ENCODE measurements around the gene PAMR1.

PAMR1 gene

DNA sequence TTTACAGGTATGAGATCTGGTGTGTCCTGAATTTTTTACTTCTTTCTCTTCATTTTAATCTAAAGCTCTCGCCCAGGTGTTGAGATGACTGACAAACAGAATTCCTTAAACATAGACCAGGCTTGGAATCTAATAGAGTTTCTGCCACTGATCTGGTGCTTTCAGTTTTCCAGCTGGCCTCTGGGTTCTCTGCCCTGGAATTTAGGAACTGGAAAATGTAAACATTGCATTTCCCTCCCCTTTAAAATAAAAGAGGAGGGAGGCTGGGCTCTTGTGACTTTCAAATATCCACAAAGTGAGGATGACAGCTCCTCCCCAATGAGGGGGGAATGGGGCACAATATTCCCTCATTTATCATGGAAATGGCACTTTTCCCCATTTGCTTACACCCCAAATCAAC lies 5.0 kb downstream of the PAMR1 start:
- no peak for DNase-seq (ENCODE audit: extremely low spot score)
- no peak for TF ChIP-seq TARDBP (IDR thresholded peaks at IDR 0.05)
- TF ChIP-seq SUZ12 (IDR thresholded peaks at IDR 0.05) = no peak
- no peak for TF ChIP-seq LEF1 (IDR thresholded peaks at IDR 0.05; ENCODE audit: borderline replicate concordance)
- no peak for TF ChIP-seq L3MBTL2 (conservative IDR thresholded peaks at IDR 0.05)
- no peak for TF ChIP-seq SP1 (IDR thresholded peaks at IDR 0.05)
- no peak for TF ChIP-seq ELF4 (IDR thresholded peaks at IDR 0.05)
- TF ChIP-seq FOXA1 (IDR thresholded peaks at IDR 0.05) = no peak
- TF ChIP-seq FOXM1 (IDR thresholded peaks at IDR 0.05; ENCODE audit: borderline replicate concordance) = no peak
- TF ChIP-seq ZNF384 (IDR thresholded peaks at IDR 0.05) = no peak
- no peak for TF ChIP-seq HDGF (IDR thresholded peaks at IDR 0.05; ENCODE audit: borderline replicate concordance)
- TF ChIP-seq, protein P1, sequence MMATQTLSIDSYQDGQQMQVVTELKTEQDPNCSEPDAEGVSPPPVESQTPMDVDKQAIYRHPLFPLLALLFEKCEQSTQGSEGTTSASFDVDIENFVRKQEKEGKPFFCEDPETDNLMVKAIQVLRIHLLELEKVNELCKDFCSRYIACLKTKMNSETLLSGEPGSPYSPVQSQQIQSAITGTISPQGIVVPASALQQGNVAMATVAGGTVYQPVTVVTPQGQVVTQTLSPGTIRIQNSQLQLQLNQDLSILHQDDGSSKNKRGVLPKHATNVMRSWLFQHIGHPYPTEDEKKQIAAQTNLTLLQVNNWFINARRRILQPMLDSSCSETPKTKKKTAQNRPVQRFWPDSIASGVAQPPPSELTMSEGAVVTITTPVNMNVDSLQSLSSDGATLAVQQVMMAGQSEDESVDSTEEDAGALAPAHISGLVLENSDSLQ (IDR thresholded peaks at IDR 0.05) = no peak
- TF ChIP-seq CTBP1 (IDR thresholded peaks at IDR 0.05; ENCODE audit: borderline replicate concordance) = no peak
- TF ChIP-seq FOXK2 (IDR thresholded peaks at IDR 0.05) = no peak
- TF ChIP-seq NFRKB (IDR thresholded peaks at IDR 0.05) = no peak
- no peak for TF ChIP-seq BHLHE40 (IDR thresholded peaks at IDR 0.05; ENCODE audit: borderline replicate concordance)
- no peak for TF ChIP-seq ARNT (IDR thresholded peaks at IDR 0.05)
- ChIA-PET CTCF (no interaction called here), POLR2A (no interaction called here)

DNA sequence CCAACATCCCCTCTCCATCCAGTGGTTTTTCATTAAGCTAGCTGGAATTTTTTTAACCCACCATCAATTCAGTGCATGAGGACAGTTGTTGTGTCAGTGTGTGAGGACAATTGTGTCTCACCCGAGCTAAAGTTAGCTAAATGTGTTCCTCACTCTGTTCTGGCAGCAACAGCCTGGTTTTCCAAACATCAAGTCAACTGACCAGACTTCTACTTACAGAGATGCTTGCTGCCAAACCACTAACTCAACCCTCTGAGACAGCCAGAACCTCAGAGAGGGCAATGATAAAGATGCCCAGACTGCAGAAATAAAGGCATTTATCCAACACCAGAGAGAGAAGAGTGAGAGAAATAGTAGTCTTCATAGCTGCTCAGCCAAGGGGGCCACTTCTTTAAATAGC lies 6.7 kb downstream of the PAMR1 start:
- CTCF ChIA-PET = no interaction called here
- DNase-seq (ENCODE audit: extremely low spot score) = no peak
- POLR2A ChIA-PET = no interaction called here
- no peak for TF ChIP-seq ARNT (IDR thresholded peaks at IDR 0.05)

GRCh38 chr11:35517481-35517880 lies 7.9 kb downstream of the PAMR1 start:
- TF ChIP-seq FOXA1 (IDR thresholded peaks at IDR 0.05) (no peak), L3MBTL2 (conservative IDR thresholded peaks at IDR 0.05) (no peak), FOXM1 (IDR thresholded peaks at IDR 0.05; ENCODE audit: borderline replicate concordance) (no peak), BHLHE40 (IDR thresholded peaks at IDR 0.05; ENCODE audit: borderline replicate concordance) (no peak), ELF4 (IDR thresholded peaks at IDR 0.05) (no peak), CTBP1 (IDR thresholded peaks at IDR 0.05; ENCODE audit: borderline replicate concordance) (no peak), LEF1 (IDR thresholded peaks at IDR 0.05; ENCODE audit: borderline replicate concordance) (no peak)
- ChIA-PET POLR2A (no interaction called here), CTCF (no interaction called here)
- no peak for DNase-seq (ENCODE audit: extremely low spot score)

GRCh38 chr11:35516403-35516802 lies 9.0 kb downstream of the PAMR1 start:
- no peak for DNase-seq (ENCODE audit: extremely low spot score)
- ChIA-PET POLR2A (no interaction called here), CTCF (no interaction called here)
- TF ChIP-seq ZNF384 (IDR thresholded peaks at IDR 0.05) (no peak), ELF4 (IDR thresholded peaks at IDR 0.05) (no peak), BHLHE40 (IDR thresholded peaks at IDR 0.05; ENCODE audit: borderline replicate concordance) (no peak), SP1 (IDR thresholded peaks at IDR 0.05) (no peak), ARNT (IDR thresholded peaks at IDR 0.05) (no peak), SUZ12 (IDR thresholded peaks at IDR 0.05) (no peak), FOXK2 (IDR thresholded peaks at IDR 0.05) (no peak), FOXM1 (IDR thresholded peaks at IDR 0.05; ENCODE audit: borderline replicate concordance) (no peak), FOXA1 (IDR thresholded peaks at IDR 0.05) (no peak), L3MBTL2 (conservative IDR thresholded peaks at IDR 0.05) (no peak)
- TF ChIP-seq, protein P1 (IDR thresholded peaks at IDR 0.05) = no peak

DNA sequence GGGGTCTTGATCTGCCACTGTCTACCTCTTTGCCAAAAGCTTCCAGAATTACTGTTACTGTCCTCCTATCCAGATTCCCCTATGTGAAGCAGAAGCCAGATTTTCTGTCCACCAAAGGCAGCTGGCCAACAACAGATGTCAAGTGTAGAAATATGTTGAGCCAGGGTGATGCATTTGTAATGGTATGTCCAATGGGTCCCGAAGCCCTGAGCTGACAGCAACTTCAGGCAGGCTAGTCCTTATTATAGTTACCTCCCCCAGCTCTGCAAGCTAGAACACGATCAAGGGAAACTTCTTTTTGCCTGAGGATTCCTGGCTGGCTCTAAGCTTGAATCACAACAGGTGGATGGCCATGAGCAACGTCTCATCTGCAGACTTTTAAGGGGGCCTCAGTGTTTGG lies 10.2 kb downstream of the PAMR1 start:
- POLR2A ChIA-PET = no interaction called here
- TF ChIP-seq ELF4 (IDR thresholded peaks at IDR 0.05) (no peak), FOXM1 (IDR thresholded peaks at IDR 0.05; ENCODE audit: borderline replicate concordance) (no peak), HDGF (IDR thresholded peaks at IDR 0.05; ENCODE audit: borderline replicate concordance) (no peak)
- TF ChIP-seq, protein P1 (IDR thresholded peaks at IDR 0.05) = no peak
- CTCF ChIA-PET = interaction anchor here (0.9 kb wide), 1 partner anchor 10 kb away, joined by 3 read pairs; no protein-coding TSS in a partner anchor
- no peak for DNase-seq (ENCODE audit: extremely low spot score)

- ChIA-PET POLR2A (no interaction called here), CTCF (no interaction called here)
- no peak for TF ChIP-seq L3MBTL2 (conservative IDR thresholded peaks at IDR 0.05)
- no peak for TF ChIP-seq ZNF384 (IDR thresholded peaks at IDR 0.05)
- no peak for TF ChIP-seq CTBP1 (IDR thresholded peaks at IDR 0.05; ENCODE audit: borderline replicate concordance)
- TF ChIP-seq ARNT (IDR thresholded peaks at IDR 0.05) = no peak
- no peak for TF ChIP-seq FOXA1 (IDR thresholded peaks at IDR 0.05)
- TF ChIP-seq SP1 (IDR thresholded peaks at IDR 0.05) = no peak
- TF ChIP-seq FOXM1 (IDR thresholded peaks at IDR 0.05; ENCODE audit: borderline replicate concordance) = no peak
- no peak for TF ChIP-seq HDGF (IDR thresholded peaks at IDR 0.05; ENCODE audit: borderline replicate concordance)
- no peak for TF ChIP-seq SUZ12 (IDR thresholded peaks at IDR 0.05)
- TF ChIP-seq LEF1 (IDR thresholded peaks at IDR 0.05; ENCODE audit: borderline replicate concordance) = no peak
- TF ChIP-seq ELF4 (IDR thresholded peaks at IDR 0.05) = no peak
- DNase-seq (ENCODE audit: extremely low spot score) = no peak
These were observed 10.9 kb downstream of the PAMR1 start for GRCh38 chr11:35514481-35514880.

- DNase-seq (ENCODE audit: extremely low spot score) = no peak
- POLR2A ChIA-PET = no interaction called here
- no peak for TF ChIP-seq SP1 (IDR thresholded peaks at IDR 0.05)
- TF ChIP-seq CTBP1 (IDR thresholded peaks at IDR 0.05; ENCODE audit: borderline replicate concordance) = no peak
- TF ChIP-seq FOXA1 (IDR thresholded peaks at IDR 0.05) = no peak
- TF ChIP-seq BHLHE40 (IDR thresholded peaks at IDR 0.05; ENCODE audit: borderline replicate concordance) = no peak
- no peak for TF ChIP-seq TARDBP (IDR thresholded peaks at IDR 0.05)
- no peak for TF ChIP-seq LEF1 (IDR thresholded peaks at IDR 0.05; ENCODE audit: borderline replicate concordance)
- CTCF ChIA-PET = no interaction called here
These were observed 13.8 kb downstream of the PAMR1 start for GRCh38 chr11:35511666-35512065.

All from HEK293T (cell line).